ENCODE data around the gene DDX41. TPM values are rescaled to one million over a fixed set of nuclear protein-coding genes. Genes with fewer than 3 reads are reported as not detected.
A peak's percentile ranks its signal among the peaks of the same experiment; 100 is the strongest.

The DDX41 gene
- total and polyA plus RNA-seq, 10 of the 15 experiments (the other 5 are each of a cell fraction or from before 2014, with no cell fraction given) = 32.7 to 215 (median 93.6) TPM

DNA sequence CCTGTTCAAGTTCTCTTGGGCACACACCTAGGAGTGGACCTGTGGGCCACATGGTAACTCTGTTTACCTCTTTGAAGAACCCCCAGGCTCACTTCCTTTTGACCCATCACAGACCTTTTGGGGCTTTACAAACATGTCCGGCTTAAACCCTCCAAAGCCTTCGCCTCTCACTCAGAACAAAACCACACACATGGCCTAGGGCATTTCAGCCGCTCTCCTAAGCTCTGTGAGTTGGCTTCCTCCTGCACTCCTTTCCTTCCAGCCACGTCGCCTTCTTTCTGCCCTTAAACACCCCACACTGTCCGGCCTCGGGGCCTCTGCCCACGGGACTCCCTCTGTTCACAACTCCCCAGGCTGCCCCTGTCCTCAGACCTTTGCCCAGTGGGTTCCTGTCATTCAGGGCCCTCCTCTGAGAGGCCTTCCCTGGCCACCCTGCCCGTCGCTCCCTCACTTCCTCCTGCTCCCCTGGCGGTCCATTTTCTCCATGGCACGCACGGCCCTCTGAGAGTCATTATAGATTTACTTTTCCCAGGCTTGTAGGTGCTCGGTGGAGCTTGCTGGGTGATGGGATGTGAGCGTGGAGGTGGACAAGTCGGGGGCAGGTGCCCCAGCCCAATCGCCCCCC is 9.1 kb downstream of the DDX41 start:
- Histone ChIP-seq H3K4me2 (ENCODE audit: control insufficient read depth, insufficient read depth) (peak overlapping the region; percentile 97), H3K9me3 (replicated peaks; ENCODE audit: control insufficient read depth, insufficient read depth, low read length) (no peaks in the 10 kb centered on the region), H2AFZ (ENCODE audit: control insufficient read depth, low read depth, low read length) (no peak overlapping the region; the same call in 1 of the 2 replicates), H3K27ac (ENCODE audit: control insufficient read depth, insufficient read depth) (peak overlapping the region; percentile 87), H4K20me1 (ENCODE audit: control insufficient read depth, insufficient read depth) (no peaks in the 10 kb centered on the region), H3K9ac (ENCODE audit: control insufficient read depth, insufficient read depth, low read length) (peak overlapping the region; percentile 90), H3K79me2 (ENCODE audit: control insufficient read depth, insufficient read depth, low read length) (peaks cover 35% of the 10 kb centered on the region), H3K4me1 (ENCODE audit: control insufficient read depth, insufficient read depth, low read length) (peaks cover 50% of the 10 kb centered on the region), H3K36me3 (ENCODE audit: control insufficient read depth in 2 of 2, insufficient read depth in 2 of 2, low read length in 1 of 2) (peaks cover 13 to 34% of the 10 kb centered on the region in 2 experiments; a peak in 3 of 4 replicates), H3K4me3 (peak overlapping the region; percentile 87), H3K27me3 (replicated peaks in 1 of 2; ENCODE audit: control insufficient read depth in 2 of 2, insufficient read depth in 2 of 2, low read length in 1 of 2) (no peaks in the 10 kb centered on the region)
- intact Hi-C loops (cut with micrococcal nuclease; ENCODE audit: unreplicated experiment) = loop anchor here (5.0 to 10.0 kb wide), 2 partner anchors 95 to 393 kb away; partner anchors contain the start of gene B4GALT7
- in situ Hi-C loops (cut with MboI) = no loop called here
- peak; percentile 31 for ATAC-seq
- DNase-seq (ENCODE audit: low read depth, low spot score) = no peak
- ChIA-PET RAD21 (ENCODE audit: unreplicated experiment) (interaction anchor here (1.0 to 3.4 kb wide), 9 partner anchors 10 to 198 kb away, joined by 3 to 17 read pairs (median 5); partner anchors contain the start of genes PDLIM7 and TMED9), CTCF (interaction anchor here (1.0 to 6.2 kb wide), 9 partner anchors 10 to 198 kb away, joined by 3 to 38 read pairs (median 17); partner anchors contain the start of gene PDLIM7), POLR2A (interaction anchor here (0.7 to 3.5 kb wide), 8 partner anchors 9 to 195 kb away, joined by 3 to 19 read pairs (median 4); partner anchors contain the start of genes DDX41 and PDLIM7), SMC1A (ENCODE audit: uncharacterized antibody, unreplicated experiment) (interaction anchor here (0.8 to 2.4 kb wide), 9 partner anchors 10 to 198 kb away, joined by 3 to 10 read pairs (median 5); partner anchors contain the start of gene PDLIM7)
- no TSS peak for BruUV-seq (replicated peaks)
- WGBS (ENCODE audit: insufficient coverage, insufficient replicate concordance, low lambda C conversion rate, missing lambda C conversion rate) = 11% methylated on average over 17 of the region's 17 CpGs
- peak; percentile 91 for FAIRE-seq
- TF ChIP-seq SREBF2 (IDR thresholded peaks at IDR 0.05; ENCODE audit: low read length) = no peak
- TF ChIP-seq, protein P1, sequence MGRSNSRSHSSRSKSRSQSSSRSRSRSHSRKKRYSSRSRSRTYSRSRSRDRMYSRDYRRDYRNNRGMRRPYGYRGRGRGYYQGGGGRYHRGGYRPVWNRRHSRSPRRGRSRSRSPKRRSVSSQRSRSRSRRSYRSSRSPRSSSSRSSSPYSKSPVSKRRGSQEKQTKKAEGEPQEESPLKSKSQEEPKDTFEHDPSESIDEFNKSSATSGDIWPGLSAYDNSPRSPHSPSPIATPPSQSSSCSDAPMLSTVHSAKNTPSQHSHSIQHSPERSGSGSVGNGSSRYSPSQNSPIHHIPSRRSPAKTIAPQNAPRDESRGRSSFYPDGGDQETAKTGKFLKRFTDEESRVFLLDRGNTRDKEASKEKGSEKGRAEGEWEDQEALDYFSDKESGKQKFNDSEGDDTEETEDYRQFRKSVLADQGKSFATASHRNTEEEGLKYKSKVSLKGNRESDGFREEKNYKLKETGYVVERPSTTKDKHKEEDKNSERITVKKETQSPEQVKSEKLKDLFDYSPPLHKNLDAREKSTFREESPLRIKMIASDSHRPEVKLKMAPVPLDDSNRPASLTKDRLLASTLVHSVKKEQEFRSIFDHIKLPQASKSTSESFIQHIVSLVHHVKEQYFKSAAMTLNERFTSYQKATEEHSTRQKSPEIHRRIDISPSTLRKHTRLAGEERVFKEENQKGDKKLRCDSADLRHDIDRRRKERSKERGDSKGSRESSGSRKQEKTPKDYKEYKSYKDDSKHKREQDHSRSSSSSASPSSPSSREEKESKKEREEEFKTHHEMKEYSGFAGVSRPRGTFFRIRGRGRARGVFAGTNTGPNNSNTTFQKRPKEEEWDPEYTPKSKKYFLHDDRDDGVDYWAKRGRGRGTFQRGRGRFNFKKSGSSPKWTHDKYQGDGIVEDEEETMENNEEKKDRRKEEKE (IDR thresholded peaks at IDR 0.05) = no peak
- TF ChIP-seq PML (IDR thresholded peaks at IDR 0.05; ENCODE audit: low read length) = no peak
- 0 out of 2 replicates have a peak, but pooled peaks have one; percentile 10 for TF ChIP-seq POLR2AphosphoS2 (IDR thresholded peaks at IDR 0.05; ENCODE audit: low read depth, low read length)
- TF ChIP-seq, protein P2, sequence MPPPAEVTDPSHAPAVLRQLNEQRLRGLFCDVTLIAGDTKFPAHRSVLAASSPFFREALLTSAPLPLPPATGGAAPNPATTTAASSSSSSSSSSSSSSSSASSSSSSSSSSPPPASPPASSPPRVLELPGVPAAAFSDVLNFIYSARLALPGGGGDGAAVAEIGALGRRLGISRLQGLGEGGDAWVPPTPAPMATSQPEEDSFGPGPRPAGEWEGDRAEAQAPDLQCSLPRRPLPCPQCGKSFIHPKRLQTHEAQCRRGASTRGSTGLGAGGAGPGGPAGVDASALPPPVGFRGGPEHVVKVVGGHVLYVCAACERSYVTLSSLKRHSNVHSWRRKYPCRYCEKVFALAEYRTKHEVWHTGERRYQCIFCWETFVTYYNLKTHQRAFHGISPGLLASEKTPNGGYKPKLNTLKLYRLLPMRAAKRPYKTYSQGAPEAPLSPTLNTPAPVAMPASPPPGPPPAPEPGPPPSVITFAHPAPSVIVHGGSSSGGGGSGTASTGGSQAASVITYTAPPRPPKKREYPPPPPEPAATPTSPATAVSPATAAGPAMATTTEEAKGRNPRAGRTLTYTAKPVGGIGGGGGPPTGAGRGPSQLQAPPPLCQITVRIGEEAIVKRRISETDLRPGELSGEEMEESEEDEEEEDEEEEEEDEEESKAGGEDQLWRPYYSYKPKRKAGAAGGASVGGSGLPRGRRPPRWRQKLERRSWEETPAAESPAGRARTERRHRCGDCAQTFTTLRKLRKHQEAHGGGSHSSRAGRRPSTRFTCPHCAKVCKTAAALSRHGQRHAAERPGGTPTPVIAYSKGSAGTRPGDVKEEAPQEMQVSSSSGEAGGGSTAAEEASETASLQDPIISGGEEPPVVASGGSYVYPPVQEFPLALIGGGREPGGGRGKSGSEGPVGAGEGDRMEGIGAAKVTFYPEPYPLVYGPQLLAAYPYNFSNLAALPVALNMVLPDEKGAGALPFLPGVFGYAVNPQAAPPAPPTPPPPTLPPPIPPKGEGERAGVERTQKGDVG (CRISPR knock-in tag; IDR thresholded peaks at IDR 0.05) = no peak
- TF ChIP-seq, protein P3, sequence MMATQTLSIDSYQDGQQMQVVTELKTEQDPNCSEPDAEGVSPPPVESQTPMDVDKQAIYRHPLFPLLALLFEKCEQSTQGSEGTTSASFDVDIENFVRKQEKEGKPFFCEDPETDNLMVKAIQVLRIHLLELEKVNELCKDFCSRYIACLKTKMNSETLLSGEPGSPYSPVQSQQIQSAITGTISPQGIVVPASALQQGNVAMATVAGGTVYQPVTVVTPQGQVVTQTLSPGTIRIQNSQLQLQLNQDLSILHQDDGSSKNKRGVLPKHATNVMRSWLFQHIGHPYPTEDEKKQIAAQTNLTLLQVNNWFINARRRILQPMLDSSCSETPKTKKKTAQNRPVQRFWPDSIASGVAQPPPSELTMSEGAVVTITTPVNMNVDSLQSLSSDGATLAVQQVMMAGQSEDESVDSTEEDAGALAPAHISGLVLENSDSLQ (IDR thresholded peaks at IDR 0.05) = peak; percentile 41; the same call in 1 of the 2 replicates
- TF ChIP-seq MEF2B (IDR thresholded peaks at IDR 0.05; ENCODE audit: partially characterized antibody, poor library complexity, severe bottlenecking) = no peak
- no peak for TF ChIP-seq TCF7 (IDR thresholded peaks at IDR 0.05; ENCODE audit: borderline replicate concordance)
- TF ChIP-seq SREBF1 (IDR thresholded peaks at IDR 0.05; ENCODE audit: low read length) = no peak
- TF ChIP-seq SRF (IDR thresholded peaks at IDR 0.05; ENCODE audit: low read depth in 2 of 2, low read length in 2 of 2) = no peak
- no peak for TF ChIP-seq HDAC2 (IDR thresholded peaks at IDR 0.05)
- peak; percentile 47; the same call in 1 of the 2 replicates for TF ChIP-seq MXI1 (IDR thresholded peaks at IDR 0.05; ENCODE audit: low read depth, low read length)
- TF ChIP-seq ZNF622 (IDR thresholded peaks at IDR 0.05) = no peak
- TF ChIP-seq YY1 (IDR thresholded peaks at IDR 0.05; ENCODE audit: low read depth, low read length) = no peak
- no peak for TF ChIP-seq SUPT20H (IDR thresholded peaks at IDR 0.05; ENCODE audit: borderline replicate concordance, control insufficient read depth, low read depth, low read length)
- TF ChIP-seq ZNF207 (IDR thresholded peaks at IDR 0.05; ENCODE audit: borderline replicate concordance) = no peak

All from GM12878 (cell line).